Fibroblast of skin of left quadriceps (primary cell): ENCODE data around the gene LRIT3.
"Not testable (repeated sequence)": the region's sequence is repeated elsewhere in the genome, so short reads cannot be mapped to it uniquely, and the experiment has no call there.

ENCODE experiments used
- DNase-seq, 2 experiments: peaks; one replicate each; pipeline ENCODE4 v3.0.0-alpha.2; 2013; ENCODE audit warnings: low read depth in 2 of 2

The LRIT3 gene

GRCh38 chr4:109850601-109851000 is 2.7 kb downstream of the LRIT3 start:
- DNase-seq, result no peak

- not testable (repeated sequence) for DNase-seq
These were observed 11.8 kb downstream of the LRIT3 start for GRCh38 chr4:109859426-109860300.

- no peak for DNase-seq
These were observed 13.4 kb downstream of the LRIT3 start for GRCh38 chr4:109861271-109861670.

- no peak for DNase-seq
These were observed 14.1 kb downstream of the LRIT3 start for GRCh38 chr4:109861916-109862511.

GRCh38 chr4:109864134-109864533 is 16.2 kb downstream of the LRIT3 start:
- DNase-seq, result no peak

GRCh38 chr4:109870061-109870460 is 22.2 kb downstream of the LRIT3 start:
- no peak for DNase-seq

GRCh38 chr4:109872065-109872464 is 24.2 kb downstream of the LRIT3 start:
- no peak for DNase-seq

GRCh38 chr4:109872950-109873656 is 25.2 kb downstream of the LRIT3 start:
- DNase-seq, result no peak

GRCh38 chr4:109873791-109874514 is 26.0 kb downstream of the LRIT3 start:
- DNase-seq, result peak in 1 of 2 experiments; percentile 1

GRCh38 chr4:109875106-109875505 is 27.2 kb downstream of the LRIT3 start:
- DNase-seq, result no peak

GRCh38 chr4:109875553-109875952 is 27.6 kb downstream of the LRIT3 start:
- DNase-seq, result not testable (repeated sequence)

- DNase-seq, result no peak
These were observed 28.8 kb downstream of the LRIT3 start for GRCh38 chr4:109876634-109877265.

- DNase-seq, result no peak
These were observed 29.5 kb downstream of the LRIT3 start for GRCh38 chr4:109877400-109877799.

GRCh38 chr4:109878355-109878754 is 30.4 kb downstream of the LRIT3 start:
- no peak for DNase-seq

- no peak for DNase-seq
These were observed 31.2 kb downstream of the LRIT3 start for GRCh38 chr4:109879081-109879480.

GRCh38 chr4:109879636-109880314 is 31.9 kb downstream of the LRIT3 start:
- no peak for DNase-seq

- no peak for DNase-seq
These were observed 38.4 kb downstream of the LRIT3 start for GRCh38 chr4:109886303-109886702.

GRCh38 chr4:109887071-109887470 is 39.2 kb downstream of the LRIT3 start:
- DNase-seq, result no peak

GRCh38 chr4:109890076-109890475 is 42.2 kb downstream of the LRIT3 start:
- no peak for DNase-seq

GRCh38 chr4:109902559-109903251 is 54.8 kb downstream of the LRIT3 start:
- no peak for DNase-seq
